Measurements from ENCODE around the gene CHI3L1.

The CHI3L1 gene

DNA sequence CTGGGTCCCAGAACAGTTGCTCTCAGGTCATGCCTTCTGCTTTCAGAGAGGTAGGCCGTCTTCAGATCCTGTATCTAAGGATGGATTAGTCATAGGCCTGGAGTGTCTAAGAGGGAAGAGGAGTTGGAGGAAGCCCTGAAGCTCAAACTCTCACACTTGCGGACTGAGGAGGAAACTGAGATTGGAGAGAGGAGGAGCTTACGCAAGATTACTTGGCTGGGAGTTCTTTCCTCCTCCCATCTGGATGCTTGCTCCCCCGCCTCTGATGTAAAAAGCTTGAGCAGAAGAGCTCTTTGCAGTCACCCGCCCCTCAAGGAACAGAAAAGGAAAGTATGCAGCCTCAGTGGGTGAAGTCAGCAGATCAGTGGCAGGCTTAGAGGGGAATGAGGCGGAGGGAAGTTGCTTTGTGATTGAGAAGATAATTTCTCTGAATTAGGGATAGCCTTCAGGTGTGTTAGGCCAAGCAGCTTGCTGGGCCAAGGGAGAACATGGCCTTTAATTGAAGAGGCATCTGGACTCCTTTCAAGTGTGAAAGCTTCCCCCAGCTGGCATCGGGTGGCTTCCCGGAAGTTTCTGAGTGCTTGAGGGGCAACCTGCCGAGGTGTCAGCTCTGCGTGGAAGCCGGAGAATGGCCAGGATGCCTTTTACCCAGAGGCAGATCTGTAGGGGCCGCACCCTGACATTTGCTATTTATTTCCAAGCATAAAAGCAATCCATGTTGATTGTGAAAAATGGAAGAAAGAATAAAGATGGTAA is 52.4 kb downstream of the CHI3L1 start:
- no peak overlapping the region for H3K27ac ChIP-seq (ENCODE audit: low read length)
- H3K79me2 ChIP-seq (ENCODE audit: insufficient read depth, low read length) = no peaks in the 10 kb centered on the region
- no peak overlapping the region for H3K9ac ChIP-seq (ENCODE audit: low read depth, low read length)
- TF ChIP-seq, protein P1, sequence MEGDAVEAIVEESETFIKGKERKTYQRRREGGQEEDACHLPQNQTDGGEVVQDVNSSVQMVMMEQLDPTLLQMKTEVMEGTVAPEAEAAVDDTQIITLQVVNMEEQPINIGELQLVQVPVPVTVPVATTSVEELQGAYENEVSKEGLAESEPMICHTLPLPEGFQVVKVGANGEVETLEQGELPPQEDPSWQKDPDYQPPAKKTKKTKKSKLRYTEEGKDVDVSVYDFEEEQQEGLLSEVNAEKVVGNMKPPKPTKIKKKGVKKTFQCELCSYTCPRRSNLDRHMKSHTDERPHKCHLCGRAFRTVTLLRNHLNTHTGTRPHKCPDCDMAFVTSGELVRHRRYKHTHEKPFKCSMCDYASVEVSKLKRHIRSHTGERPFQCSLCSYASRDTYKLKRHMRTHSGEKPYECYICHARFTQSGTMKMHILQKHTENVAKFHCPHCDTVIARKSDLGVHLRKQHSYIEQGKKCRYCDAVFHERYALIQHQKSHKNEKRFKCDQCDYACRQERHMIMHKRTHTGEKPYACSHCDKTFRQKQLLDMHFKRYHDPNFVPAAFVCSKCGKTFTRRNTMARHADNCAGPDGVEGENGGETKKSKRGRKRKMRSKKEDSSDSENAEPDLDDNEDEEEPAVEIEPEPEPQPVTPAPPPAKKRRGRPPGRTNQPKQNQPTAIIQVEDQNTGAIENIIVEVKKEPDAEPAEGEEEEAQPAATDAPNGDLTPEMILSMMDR (IDR thresholded peaks at IDR 0.05; ENCODE audit: borderline replicate concordance, extremely low read depth, low read length, poor library complexity, severe bottlenecking) = no peak
- TF ChIP-seq EZH2 (IDR thresholded peaks at IDR 0.05; ENCODE audit: borderline replicate concordance, low read depth, low read length, severe bottlenecking) = no peak
- no peaks in the 10 kb centered on the region for H3K36me3 ChIP-seq (ENCODE audit: insufficient read depth, low read length)
- no peaks in the 10 kb centered on the region for H3K9me3 ChIP-seq (ENCODE audit: insufficient read depth, low read length, severe bottlenecking)
- no peak for DNase-seq
- ATAC-seq (ENCODE audit: insufficient read depth, low read depth) = no peak
- H3K27me3 ChIP-seq (ENCODE audit: insufficient read depth, low read length, poor library complexity) = peaks cover 36% of the 10 kb centered on the region
- no peak overlapping the region for H3K4me3 ChIP-seq (ENCODE audit: low read depth in 1 of 2, low read length in 2 of 2)
- H3K4me1 ChIP-seq (ENCODE audit: insufficient read depth, low read length) = no peaks in the 10 kb centered on the region
- peaks cover 3% of the 10 kb centered on the region; the same call in 1 of the 2 replicates for H4K20me1 ChIP-seq (ENCODE audit: insufficient read depth, low read length)
- no peak overlapping the region for H2AFZ ChIP-seq (ENCODE audit: low read depth, low read length)
- no peak overlapping the region for H3K4me2 ChIP-seq (ENCODE audit: insufficient read depth, low read length)

DNA sequence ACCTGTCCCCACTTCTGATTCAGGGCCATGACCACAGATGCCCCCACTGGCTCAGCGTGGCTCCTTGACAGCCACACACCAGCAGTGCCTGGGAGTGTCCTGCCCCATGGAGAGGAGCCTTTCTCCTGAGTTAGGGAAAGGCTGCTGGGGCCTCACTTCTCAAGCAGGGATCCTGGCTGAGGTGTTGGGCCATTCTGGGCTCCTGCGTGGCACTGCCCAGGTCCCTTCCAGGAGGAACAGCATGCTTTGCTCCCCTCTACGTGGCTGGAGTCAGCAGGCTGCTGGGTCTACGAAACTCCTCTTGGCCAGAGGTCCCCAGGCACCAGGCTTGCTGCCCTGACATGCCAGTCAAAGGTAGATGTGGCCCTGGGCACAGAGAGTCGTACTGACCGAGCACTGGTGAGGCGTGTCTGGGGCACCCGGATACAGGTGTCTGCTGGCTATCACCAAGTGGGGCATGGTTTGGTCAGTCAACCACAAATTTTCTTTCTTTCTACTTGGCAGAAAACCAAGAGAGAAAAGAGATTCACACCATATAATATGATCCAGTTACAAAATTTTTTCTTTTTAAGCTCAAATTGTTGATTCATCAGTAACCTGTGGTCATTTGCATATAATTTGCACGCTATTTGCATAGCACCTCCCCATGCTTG is 54.8 kb downstream of the CHI3L1 start:
- no peak overlapping the region for H2AFZ ChIP-seq (ENCODE audit: low read depth, low read length)
- TF ChIP-seq, protein P1 (IDR thresholded peaks at IDR 0.05; ENCODE audit: borderline replicate concordance, extremely low read depth, low read length, poor library complexity, severe bottlenecking) = no peak
- no peak for TF ChIP-seq EZH2 (IDR thresholded peaks at IDR 0.05; ENCODE audit: borderline replicate concordance, low read depth, low read length, severe bottlenecking)
- DNase-seq = no peak

DNA sequence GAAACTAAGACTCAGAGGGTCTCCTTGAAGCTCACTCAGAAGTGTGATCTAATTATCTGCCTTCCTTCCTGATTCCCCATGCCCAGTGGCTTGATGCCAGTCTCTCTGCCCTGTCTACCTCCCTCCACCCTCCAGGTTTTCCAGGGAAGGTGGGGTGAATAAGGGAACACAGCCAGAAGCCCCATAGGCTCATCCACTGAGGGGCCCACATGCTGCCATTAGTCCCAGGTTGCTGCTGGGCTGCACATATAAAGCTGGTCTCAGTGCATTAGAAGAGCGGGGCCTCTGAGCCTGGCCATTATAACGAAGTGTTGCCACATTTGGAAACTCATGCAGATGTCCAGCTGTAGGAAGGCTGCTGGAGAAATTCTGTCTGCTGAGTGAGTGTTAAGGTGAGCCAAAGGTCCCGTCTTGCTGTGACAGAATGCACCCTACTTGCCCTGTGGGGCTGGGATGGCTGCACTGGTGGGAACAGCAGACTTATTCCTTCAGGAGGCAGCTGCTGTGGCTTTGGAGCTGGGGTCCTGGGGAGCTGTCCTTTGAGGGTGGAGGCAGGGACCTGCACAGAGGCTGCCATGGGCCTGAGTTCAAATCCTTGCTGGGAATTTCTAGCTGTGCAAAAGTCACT is 56.0 kb downstream of the CHI3L1 start:
- H3K4me3 ChIP-seq (ENCODE audit: low read depth in 1 of 2, low read length in 2 of 2) = no peak overlapping the region
- H3K4me1 ChIP-seq (ENCODE audit: insufficient read depth, low read length) = no peaks in the 10 kb centered on the region
- TF ChIP-seq EZH2 (IDR thresholded peaks at IDR 0.05; ENCODE audit: borderline replicate concordance, low read depth, low read length, severe bottlenecking) = no peak
- TF ChIP-seq, protein P1 (IDR thresholded peaks at IDR 0.05; ENCODE audit: borderline replicate concordance, extremely low read depth, low read length, poor library complexity, severe bottlenecking) = no peak
- peaks cover 10% of the 10 kb centered on the region for H3K27me3 ChIP-seq (ENCODE audit: insufficient read depth, low read length, poor library complexity)
- H2AFZ ChIP-seq (ENCODE audit: low read depth, low read length) = no peak overlapping the region
- H4K20me1 ChIP-seq (ENCODE audit: insufficient read depth, low read length) = peaks cover 7% of the 10 kb centered on the region; the same call in 1 of the 2 replicates
- ATAC-seq (ENCODE audit: insufficient read depth, low read depth) (no peak), DNase-seq (no peak)
- H3K4me2 ChIP-seq (ENCODE audit: insufficient read depth, low read length) = no peak overlapping the region
- no peaks in the 10 kb centered on the region for H3K79me2 ChIP-seq (ENCODE audit: insufficient read depth, low read length)
- no peaks in the 10 kb centered on the region for H3K36me3 ChIP-seq (ENCODE audit: insufficient read depth, low read length)
- H3K9ac ChIP-seq (ENCODE audit: low read depth, low read length) = no peak overlapping the region
- no peak overlapping the region for H3K27ac ChIP-seq (ENCODE audit: low read length)
- no peaks in the 10 kb centered on the region for H3K9me3 ChIP-seq (ENCODE audit: insufficient read depth, low read length, severe bottlenecking)

More for the DNA sequence above, 54.8 kb downstream of the CHI3L1 start:
- Histone ChIP-seq H3K36me3 (ENCODE audit: insufficient read depth, low read length) (no peaks in the 10 kb centered on the region), H3K4me3 (ENCODE audit: low read depth in 1 of 2, low read length in 2 of 2) (no peak overlapping the region), H3K4me1 (ENCODE audit: insufficient read depth, low read length) (no peaks in the 10 kb centered on the region), H3K9me3 (ENCODE audit: insufficient read depth, low read length, severe bottlenecking) (no peaks in the 10 kb centered on the region), H3K9ac (ENCODE audit: low read depth, low read length) (no peak overlapping the region), H3K79me2 (ENCODE audit: insufficient read depth, low read length) (no peaks in the 10 kb centered on the region), H4K20me1 (ENCODE audit: insufficient read depth, low read length) (peaks cover 7% of the 10 kb centered on the region; the same call in 1 of the 2 replicates), H3K27me3 (ENCODE audit: insufficient read depth, low read length, poor library complexity) (peaks cover 20% of the 10 kb centered on the region), H3K4me2 (ENCODE audit: insufficient read depth, low read length) (no peak overlapping the region), H3K27ac (ENCODE audit: low read length) (no peak overlapping the region)
- no peak for ATAC-seq (ENCODE audit: insufficient read depth, low read depth)

Data from DND-41 (cell line).